Endodermal cell (in vitro differentiated cells): ENCODE data around the gene SYNDIG1. TPM values are rescaled to one million over a fixed set of nuclear protein-coding genes. Genes with fewer than 3 reads are reported as not detected.

ENCODE experiments used
- DNase-seq: peaks from one replicate; pipeline ENCODE4 v3.0.0-alpha.2; 2017
- H3K27ac ChIP-seq: 2 replicates; pipeline ENCODE4 v1.5.1; 2013; ENCODE audit warnings: mild to moderate bottlenecking, low read depth, low read length, moderate library complexity
- H3K27me3 ChIP-seq: 2 replicates; pipeline ENCODE4 v1.6.1; 2013; ENCODE audit warnings: mild to moderate bottlenecking, low read length, moderate library complexity; ENCODE audit not compliant: insufficient read depth, control insufficient read depth, poor library complexity, severe bottlenecking
- H3K36me3 ChIP-seq: 2 replicates; pipeline ENCODE4 v1.7.0; 2013; ENCODE audit warnings: mild to moderate bottlenecking, low read length, moderate library complexity; ENCODE audit not compliant: control insufficient read depth, insufficient read depth
- H3K4me1 ChIP-seq: one replicate; pipeline ENCODE4 v1.7.0; 2013; ENCODE audit warnings: low read length; ENCODE audit not compliant: control insufficient read depth, insufficient read depth
- H3K4me3 ChIP-seq: 2 replicates; pipeline ENCODE4 v1.5.1; 2013; ENCODE audit warnings: mild to moderate bottlenecking, low read length, moderate library complexity
- H3K9ac ChIP-seq: 2 replicates; pipeline ENCODE4 v1.6.1; 2013; ENCODE audit warnings: mild to moderate bottlenecking, low read length, moderate library complexity; ENCODE audit not compliant: poor library complexity, severe bottlenecking; ENCODE audit errors: extremely low read depth
- H3K9me3 ChIP-seq: 2 replicates; pipeline ENCODE4 v1.6.1; 2013; ENCODE audit warnings: mild to moderate bottlenecking, low read length, moderate library complexity; ENCODE audit not compliant: control insufficient read depth
- H3K27ac Mint-ChIP-seq: 2 replicates; pipeline ENCODE4 v1.8.0; 2020; ENCODE audit warnings: mixed read lengths
- H3K27me3 Mint-ChIP-seq: 2 replicates; pipeline ENCODE4 v1.8.0; 2021; ENCODE audit warnings: mild to moderate bottlenecking, mixed read lengths; ENCODE audit not compliant: insufficient read depth
- H3K36me3 Mint-ChIP-seq: 2 replicates; pipeline ENCODE4 v1.8.0; 2020; ENCODE audit warnings: low read depth, mixed read lengths
- H3K4me1 Mint-ChIP-seq: 2 replicates; pipeline ENCODE4 v1.8.0; 2020; ENCODE audit warnings: mixed read lengths
- H3K4me3 Mint-ChIP-seq: 2 replicates; pipeline ENCODE4 v1.8.0; 2020; ENCODE audit warnings: mild to moderate bottlenecking, moderate library complexity, mixed read lengths
- H3K9me3 Mint-ChIP-seq: 2 replicates; pipeline ENCODE4 v1.8.0; 2020; ENCODE audit warnings: mild to moderate bottlenecking, mixed read lengths
- CTCF ChIP-seq: fragments of 200-600 bp; sonication (generic); conservative IDR thresholded peaks from 2 replicates; pipeline ENCODE4 v1.5.0; 2021; ENCODE audit warnings: antibody characterized with exemption, mild to moderate bottlenecking
- WGBS, 2 experiments: methylation state at CpG; one replicate each; pipeline versions ENCODE4 v1.1.5 to v1.1.7; 2013; ENCODE audit warnings: missing lambda C conversion rate in 2 of 2, mixed read lengths in 1 of 2; ENCODE audit not compliant: insufficient coverage in 1 of 2, insufficient read length in 1 of 2; 5-methylcytosine and 5-hydroxymethylcytosine counted together
- total RNA-seq, 2 donors: library from RNA; stranded (reverse); fragmentation: NEBNext Ultra II Directional in 1 of 2; extraction: Animal tissue kit (Norgen Biotek cat#: 25700) in 1 of 2; gene quantifications; 2 replicates in 1 of 2; 3 replicates in 1 of 2; pipeline ENCODE4 v1.2.1, GENCODE V29; 2021

SYNDIG1 gene
- total RNA-seq, 2 donors from 2014 or later, result 5.5 to 6.8 TPM

GRCh38 chr20:24576447-24576846 lies 107.0 kb downstream of the SYNDIG1 start:
- H3K36me3 ChIP-seq, result no peaks in the 10 kb centered on the region
- H3K27me3 Mint-ChIP-seq, result no peaks in the 10 kb centered on the region
- H3K4me1 Mint-ChIP-seq, result no peaks in the 10 kb centered on the region
- no peaks in the 10 kb centered on the region for H3K9me3 ChIP-seq
- H3K27ac Mint-ChIP-seq, result no peak overlapping the region
- no peaks in the 10 kb centered on the region for H3K36me3 Mint-ChIP-seq
- no peak for DNase-seq
- H3K27ac ChIP-seq, result no peak overlapping the region
- H3K4me3 ChIP-seq, result no peak overlapping the region
- no peaks in the 10 kb centered on the region for H3K27me3 ChIP-seq
- no peak overlapping the region for H3K9ac ChIP-seq
- WGBS, 2 experiments, result 92 to 94% methylated on average over 9 to 11 of the region's 11 CpGs
- H3K9me3 Mint-ChIP-seq, result no peaks in the 10 kb centered on the region
- no peak for TF ChIP-seq CTCF
- no peak overlapping the region for H3K4me3 Mint-ChIP-seq
- H3K4me1 ChIP-seq, result no peaks in the 10 kb centered on the region

- H3K27ac Mint-ChIP-seq, result no peak overlapping the region
- DNase-seq, result peak; percentile 61
- Histone ChIP-seq H3K9me3 (no peaks in the 10 kb centered on the region), H3K27ac (no peak overlapping the region), H3K4me1 (no peaks in the 10 kb centered on the region), H3K27me3 (no peaks in the 10 kb centered on the region), H3K36me3 (no peaks in the 10 kb centered on the region), H3K9ac (no peak overlapping the region), H3K4me3 (no peak overlapping the region)
- H3K9me3 Mint-ChIP-seq, result no peaks in the 10 kb centered on the region
- H3K36me3 Mint-ChIP-seq, result no peaks in the 10 kb centered on the region
- no peak overlapping the region for H3K4me3 Mint-ChIP-seq
- 96 to 97% methylated on average over 3 to 10 of the region's 10 CpGs for WGBS, 2 experiments
- H3K27me3 Mint-ChIP-seq, result no peaks in the 10 kb centered on the region
- no peak for TF ChIP-seq CTCF
- H3K4me1 Mint-ChIP-seq, result no peaks in the 10 kb centered on the region
Observed at GRCh38 chr20:24577271-24577909, 108.0 kb downstream of the SYNDIG1 start.

GRCh38 chr20:24578567-24579415 lies 109.4 kb downstream of the SYNDIG1 start:
- Histone ChIP-seq H3K4me3 (no peak overlapping the region), H3K4me1 (no peaks in the 10 kb centered on the region), H3K9me3 (no peaks in the 10 kb centered on the region), H3K9ac (no peak overlapping the region), H3K36me3 (no peaks in the 10 kb centered on the region), H3K27ac (no peak overlapping the region), H3K27me3 (no peaks in the 10 kb centered on the region)
- Mint-ChIP-seq H3K27me3 (no peaks in the 10 kb centered on the region), H3K9me3 (no peaks in the 10 kb centered on the region), H3K4me3 (no peak overlapping the region), H3K36me3 (no peaks in the 10 kb centered on the region), H3K27ac (no peak overlapping the region), H3K4me1 (no peaks in the 10 kb centered on the region)
- DNase-seq, result no peak
- WGBS, 2 experiments, result 75 to 85% methylated on average over 9 to 18 of the region's 19 CpGs
- TF ChIP-seq CTCF, result no peak
